ENCODE measurements around the gene CA14. TPM values are rescaled to one million over a fixed set of nuclear protein-coding genes. Genes with fewer than 3 reads are reported as not detected.
"Not testable (repeated sequence)": the region's sequence is repeated elsewhere in the genome, so short reads cannot be mapped to it uniquely, and the experiment has no call there.

CA14 gene
- total RNA-seq, 1 experiment from 2014 or later = 42.0 TPM

DNA sequence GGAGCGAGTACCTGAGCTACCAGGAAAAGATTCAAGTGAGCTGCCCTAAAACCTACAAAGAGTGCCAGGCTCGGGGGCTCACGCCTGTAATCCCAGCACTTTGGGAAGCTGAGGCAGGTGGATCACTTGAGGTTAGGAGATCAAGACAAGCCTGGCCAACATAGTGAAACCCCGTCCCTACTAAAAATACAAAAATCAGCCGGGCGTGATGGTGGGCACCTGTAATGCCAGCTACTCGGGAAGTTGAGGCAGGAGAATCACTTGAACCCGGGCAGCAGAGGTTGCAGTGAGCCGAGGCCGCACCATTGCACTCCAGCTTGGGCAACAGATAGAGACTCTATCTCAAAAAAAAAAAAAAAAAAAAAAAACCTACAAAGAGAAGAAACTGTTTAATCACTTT lies 24.7 kb upstream of the CA14 start:
- WGBS (ENCODE audit: extremely low coverage, insufficient read length, low lambda C conversion rate) = no CpG with 5 or more reads among the region's 10 CpGs
- not testable (repeated sequence) for H2BK12ac ChIP-seq (ENCODE audit: insufficient read length, low read depth, low read length); H2BK15ac ChIP-seq (ENCODE audit: low read depth, low read length); H3K9me3 ChIP-seq (ENCODE audit: control insufficient read depth, low read depth, low read length); H3K4me1 ChIP-seq (ENCODE audit: insufficient read depth, low read length); H3K27ac Mint-ChIP-seq; H3K4me3 Mint-ChIP-seq; H2BK5ac ChIP-seq (ENCODE audit: insufficient read length, low read length); H3K14ac ChIP-seq (ENCODE audit: insufficient read depth, low read length); H2AK5ac ChIP-seq (ENCODE audit: insufficient read length, low read length); H3K56ac ChIP-seq (ENCODE audit: insufficient read length, low read depth, low read length); H3T11ph ChIP-seq (ENCODE audit: low read length); H2BK120ac ChIP-seq (ENCODE audit: low read depth, low read length, poor library complexity, severe bottlenecking); H3K27me3 Mint-ChIP-seq (ENCODE audit: low read depth); H4K8ac ChIP-seq (replicated peaks; ENCODE audit: insufficient read length, low read depth, low read length); H3K9me3 Mint-ChIP-seq; H3K4me2 ChIP-seq (ENCODE audit: insufficient read depth, insufficient read length, low read length); H3K27ac ChIP-seq (ENCODE audit: insufficient read length, low read depth, low read length); H4K91ac ChIP-seq (ENCODE audit: insufficient read length, low read depth, low read length); H3K18ac ChIP-seq (ENCODE audit: insufficient read length, low read depth, low read length); H3K4ac ChIP-seq (ENCODE audit: low read depth, low read length); H2BK20ac ChIP-seq (ENCODE audit: low read depth, low read length, poor library complexity, severe bottlenecking); H2AFZ ChIP-seq (ENCODE audit: low read length); H3K27me3 ChIP-seq (ENCODE audit: insufficient read depth, low read length); DNase-seq; H3K9ac ChIP-seq (ENCODE audit: extremely low read depth, insufficient read length, low read length); H3K79me1 ChIP-seq (ENCODE audit: insufficient read depth, low read depth, low read length, poor library complexity, severe bottlenecking); H4K5ac ChIP-seq (ENCODE audit: insufficient read length, low read depth, low read length); H3K23ac ChIP-seq (ENCODE audit: insufficient read length, low read depth, low read length); H4K20me1 ChIP-seq (ENCODE audit: control insufficient read depth, insufficient read depth, insufficient read length)
- Mint-ChIP-seq H3K36me3 (ENCODE audit: insufficient read depth in 1 of 3, low read depth in 3 of 3) (peaks cover 17 to 31% (median 29%) of the 10 kb centered on the region in 3 experiments; a peak in 6 of 7 replicates), H3K4me1 (peaks cover 18 to 19% of the 10 kb centered on the region in 2 experiments)
- peaks cover 15% of the 10 kb centered on the region for H3K23me2 ChIP-seq (ENCODE audit: insufficient read length, low read depth, low read length, poor library complexity, severe bottlenecking)
- H3K79me2 ChIP-seq (ENCODE audit: insufficient read depth, low read length) = peaks cover 22% of the 10 kb centered on the region; the same call in 1 of the 2 replicates

Measured in H9 (cell line).